WTC11 (cell line): ENCODE measurements around the gene BNC1. TPM values are rescaled to one million over a fixed set of nuclear protein-coding genes. Genes with fewer than 3 reads are reported as not detected.

Experiments
- ATAC-seq: fragments of 200-7000 bp; cut with Tn5 transposase; 2 replicates; pipeline ENCODE4 v1.10.0; 2021; ENCODE audit warnings: mild to moderate bottlenecking, moderate library complexity
- CTCF ChIA-PET: fragments of 300-600 bp; sonication (Branson Sonifier 250); formaldehyde crosslinking; loops from one replicate; lab custom pipeline; 2021; ENCODE audit warnings: antibody characterized with exemption; lab: Charles Lee
- POLR2A ChIA-PET: fragments of 350-600 bp; sonication (Branson Sonifier 250); formaldehyde crosslinking; loops from one replicate; lab custom pipeline; 2021; ENCODE audit warnings: antibody characterized with exemption; lab: Charles Lee
- DNase-seq: peaks from one replicate; pipeline ENCODE4 v3.0.0; 2021; ENCODE audit warnings: low spot score
- H3K27ac Mint-ChIP-seq: 2 replicates; pipeline ENCODE4 v1.8.0; 2021; ENCODE audit warnings: mixed read lengths
- H3K27me3 Mint-ChIP-seq: 2 replicates; pipeline ENCODE4 v1.8.0; 2021; ENCODE audit warnings: low read depth, mild to moderate bottlenecking, moderate library complexity, mixed read lengths
- H3K36me3 Mint-ChIP-seq: 2 replicates; pipeline ENCODE4 v1.8.0; 2021; ENCODE audit warnings: mixed read lengths
- H3K4me1 Mint-ChIP-seq: 2 replicates; pipeline ENCODE4 v1.8.0; 2022; ENCODE audit warnings: mixed read lengths
- H3K4me3 Mint-ChIP-seq: 2 replicates; pipeline ENCODE4 v1.8.0; 2021; ENCODE audit warnings: mild to moderate bottlenecking, moderate library complexity, mixed read lengths
- H3K9me3 Mint-ChIP-seq: 2 replicates; pipeline ENCODE4 v1.8.0; 2021; ENCODE audit warnings: mixed read lengths
- AR ChIP-seq: fragments of 250-450 bp; sonication (Bioruptor Pico); IDR thresholded peaks from 2 replicates; pipeline ENCODE4 v1.9.0; 2021; ENCODE audit warnings: mild to moderate bottlenecking
- ATF2 ChIP-seq: sonication (generic); formaldehyde crosslinking; IDR thresholded peaks from 2 replicates; pipeline ENCODE4 v1.8.1; 2022; ENCODE audit warnings: low read depth, missing genetic modification reagents, borderline replicate concordance
- ATF3 ChIP-seq: sonication (generic); formaldehyde crosslinking; conservative IDR thresholded peaks from 2 replicates; pipeline ENCODE4 v1.8.1; 2022; ENCODE audit warnings: mild to moderate bottlenecking, missing genetic modification reagents
- ATF6 ChIP-seq: sonication (generic); formaldehyde crosslinking; IDR thresholded peaks from 2 replicates; pipeline ENCODE4 v1.8.1; 2023; ENCODE audit warnings: mild to moderate bottlenecking, missing genetic modification reagents
- CREB1 ChIP-seq: sonication (generic); formaldehyde crosslinking; IDR thresholded peaks from 2 replicates; pipeline ENCODE4 v1.8.0; 2023; ENCODE audit warnings: mild to moderate bottlenecking, missing genetic modification reagents
- CREM ChIP-seq: sonication (generic); formaldehyde crosslinking; IDR thresholded peaks from 2 replicates; pipeline ENCODE4 v1.8.1; 2022; ENCODE audit warnings: mild to moderate bottlenecking, missing genetic modification reagents, moderate library complexity
- E2F1 ChIP-seq: sonication (generic); formaldehyde crosslinking; IDR thresholded peaks from 2 replicates; pipeline ENCODE4 v1.8.0; 2022; ENCODE audit warnings: mild to moderate bottlenecking, missing genetic modification reagents
- ELF4 ChIP-seq: sonication (generic); formaldehyde crosslinking; IDR thresholded peaks from 2 replicates; pipeline ENCODE4 v1.8.1; 2022; ENCODE audit warnings: low read depth, mild to moderate bottlenecking, moderate library complexity, missing genetic modification reagents
- EMX1 ChIP-seq: fragments of 250-450 bp; sonication (Bioruptor Pico); IDR thresholded peaks from 2 replicates; pipeline ENCODE4 v1.8.0; 2021; ENCODE audit warnings: mild to moderate bottlenecking
- ERG ChIP-seq: fragments of 250-450 bp; sonication (Bioruptor Pico); IDR thresholded peaks from 2 replicates; pipeline ENCODE4 v1.8.0; 2021; ENCODE audit warnings: mild to moderate bottlenecking
- ETV6 ChIP-seq: sonication (generic); formaldehyde crosslinking; IDR thresholded peaks from 2 replicates; pipeline ENCODE4 v1.8.1; 2022; ENCODE audit warnings: mild to moderate bottlenecking, missing genetic modification reagents
- FOXK1 ChIP-seq: sonication (generic); formaldehyde crosslinking; IDR thresholded peaks from 2 replicates; pipeline ENCODE4 v1.8.0; 2022; ENCODE audit warnings: mild to moderate bottlenecking, moderate library complexity, missing genetic modification reagents
- FOXP1 ChIP-seq: sonication (generic); formaldehyde crosslinking; IDR thresholded peaks from 2 replicates; pipeline ENCODE4 v1.8.0; 2022; ENCODE audit warnings: missing genetic modification reagents, mild to moderate bottlenecking, moderate library complexity, borderline replicate concordance
- GRHL2 ChIP-seq: fragments of 250-450 bp; sonication (Bioruptor Pico); IDR thresholded peaks from 2 replicates; pipeline ENCODE4 v1.8.0; 2022; ENCODE audit warnings: mild to moderate bottlenecking, moderate library complexity; ENCODE audit not compliant: insufficient replicate concordance, severe bottlenecking
- HMGA2 ChIP-seq: fragments of 250-450 bp; sonication (Bioruptor Pico); IDR thresholded peaks from 2 replicates; pipeline ENCODE4 v1.4.0; 2021; ENCODE audit warnings: mild to moderate bottlenecking, moderate library complexity
- JUN ChIP-seq: sonication (generic); formaldehyde crosslinking; IDR thresholded peaks from 2 replicates; pipeline ENCODE4 v1.8.0; 2023; ENCODE audit warnings: mild to moderate bottlenecking, missing genetic modification reagents
- MXD4 ChIP-seq: fragments of 250-450 bp; sonication (Bioruptor Pico); IDR thresholded peaks from 2 replicates; pipeline ENCODE4 v1.8.0; 2021; ENCODE audit warnings: mild to moderate bottlenecking, moderate library complexity, borderline replicate concordance
- NFE2L1 ChIP-seq: sonication (generic); formaldehyde crosslinking; IDR thresholded peaks from 2 replicates; pipeline ENCODE4 v1.8.1; 2023; ENCODE audit warnings: missing genetic modification reagents
- NFYB ChIP-seq: sonication (generic); formaldehyde crosslinking; conservative IDR thresholded peaks from 2 replicates; pipeline ENCODE4 v1.8.0; 2022; ENCODE audit warnings: low read depth, missing genetic modification reagents
- NR3C1 ChIP-seq: sonication (generic); formaldehyde crosslinking; conservative IDR thresholded peaks from 2 replicates; pipeline ENCODE4 v1.8.1; 2023; ENCODE audit warnings: low read depth, mild to moderate bottlenecking, missing genetic modification reagents
- PREB ChIP-seq: sonication (generic); formaldehyde crosslinking; IDR thresholded peaks from 2 replicates; pipeline ENCODE4 v1.8.1; 2022; ENCODE audit warnings: mild to moderate bottlenecking, missing genetic modification reagents, moderate library complexity, borderline replicate concordance
- RELA ChIP-seq: sonication (generic); formaldehyde crosslinking; IDR thresholded peaks from 2 replicates; pipeline ENCODE4 v1.8.1; 2022; ENCODE audit warnings: missing genetic modification reagents, mild to moderate bottlenecking, borderline replicate concordance
- SMAD3 ChIP-seq: sonication (generic); formaldehyde crosslinking; IDR thresholded peaks from 2 replicates; pipeline ENCODE4 v1.8.0; 2022; ENCODE audit warnings: missing genetic modification reagents, mild to moderate bottlenecking, borderline replicate concordance
- SOX15 ChIP-seq: fragments of 250-450 bp; sonication (Bioruptor Pico); IDR thresholded peaks from 2 replicates; pipeline ENCODE4 v1.9.0; 2021; ENCODE audit warnings: mild to moderate bottlenecking
- TEAD4 ChIP-seq: sonication (generic); formaldehyde crosslinking; IDR thresholded peaks from 2 replicates; pipeline ENCODE4 v1.8.0; 2022; ENCODE audit warnings: mild to moderate bottlenecking, missing genetic modification reagents
- ZMAT4 ChIP-seq: fragments of 250-450 bp; sonication (Bioruptor Pico); IDR thresholded peaks from 2 replicates; pipeline ENCODE4 v1.9.0; 2021; ENCODE audit warnings: mild to moderate bottlenecking
- ZNF219 ChIP-seq: sonication (generic); formaldehyde crosslinking; IDR thresholded peaks from 2 replicates; pipeline ENCODE4 v1.8.0; 2023; ENCODE audit warnings: missing genetic modification reagents, mild to moderate bottlenecking, borderline replicate concordance
- ZNF671 ChIP-seq: fragments of 250-450 bp; sonication (Bioruptor Pico); IDR thresholded peaks from 2 replicates; pipeline ENCODE4 v1.8.0; 2021; ENCODE audit warnings: mild to moderate bottlenecking
- total RNA-seq: library from RNA; stranded (reverse); gene quantifications from 3 replicates; pipeline ENCODE4 v1.2.3, GENCODE V29; 2021

The BNC1 gene
- total RNA-seq, 1 experiment from 2014 or later = 0.11 TPM

- CTCF ChIA-PET = no interaction called here
- ATAC-seq = no peak
- POLR2A ChIA-PET = no interaction called here
- peaks cover 13% of the 10 kb centered on the region for H3K4me1 Mint-ChIP-seq
- H3K9me3 Mint-ChIP-seq = peaks cover 11% of the 10 kb centered on the region
- no peak overlapping the region for H3K27ac Mint-ChIP-seq
- no peak for DNase-seq
- no peaks in the 10 kb centered on the region for H3K36me3 Mint-ChIP-seq
- no peak for TF ChIP-seq CREB1
- TF ChIP-seq NR3C1 (CRISPR knock-in tag) = no peak
- no peak for TF ChIP-seq FOXK1 (CRISPR knock-in tag)
- no peak for TF ChIP-seq ZNF219 (CRISPR knock-in tag)
- no peak for TF ChIP-seq ZMAT4 (CRISPR knock-in tag)
- no peak for TF ChIP-seq NFYB (CRISPR knock-in tag)
- no peak for TF ChIP-seq PREB
- no peak for TF ChIP-seq TEAD4 (CRISPR knock-in tag)
- no peak for TF ChIP-seq ERG (CRISPR knock-in tag)
- TF ChIP-seq ATF6 (CRISPR knock-in tag) = no peak
- TF ChIP-seq SOX15 (CRISPR knock-in tag) = no peak
- no peak for TF ChIP-seq ZNF671 (CRISPR knock-in tag)
- TF ChIP-seq AR (CRISPR knock-in tag) = no peak
- TF ChIP-seq NFE2L1 (CRISPR knock-in tag) = no peak
- no peak for TF ChIP-seq SMAD3 (CRISPR knock-in tag)
- no peak for TF ChIP-seq ELF4 (CRISPR knock-in tag)
- no peak for TF ChIP-seq RELA (CRISPR knock-in tag)
- no peak for TF ChIP-seq HMGA2
- TF ChIP-seq ETV6 (CRISPR knock-in tag) = no peak
- H3K27me3 Mint-ChIP-seq = peaks cover 3% of the 10 kb centered on the region
- no peak overlapping the region for H3K4me3 Mint-ChIP-seq
Observed at GRCh38 chr15:83300826-83301225, 16.4 kb upstream of the BNC1 start.

GRCh38 chr15:83299462-83299861, 15.0 kb upstream of the BNC1 start:
- no peaks in the 10 kb centered on the region; the same call in 1 of the 2 replicates for H3K27me3 Mint-ChIP-seq
- POLR2A ChIA-PET = interaction anchor here (1.5 kb wide), 1 partner anchor 11 kb away, joined by 3 read pairs; no protein-coding TSS in a partner anchor
- no peak for DNase-seq
- no peak for TF ChIP-seq EMX1 (CRISPR knock-in tag)
- no peak for TF ChIP-seq HMGA2
- no peak for TF ChIP-seq CREM (CRISPR knock-in tag)
- TF ChIP-seq FOXP1 = no peak
- TF ChIP-seq MXD4 = no peak
- no peak for TF ChIP-seq JUN
- no peak for TF ChIP-seq GRHL2
- TF ChIP-seq ATF3 (CRISPR knock-in tag) = no peak
- no peak for TF ChIP-seq ATF2 (CRISPR knock-in tag)
- TF ChIP-seq E2F1 = no peak

More at GRCh38 chr15:83299462-83299861, 15.0 kb upstream of the BNC1 start:
- Mint-ChIP-seq H3K4me3 (no peak overlapping the region), H3K4me1 (peaks cover 2% of the 10 kb centered on the region; the same call in 1 of the 2 replicates), H3K9me3 (peaks cover 14% of the 10 kb centered on the region), H3K27ac (no peak overlapping the region), H3K36me3 (no peaks in the 10 kb centered on the region)
- CTCF ChIA-PET = no interaction called here
- peak; percentile 36; the same call in 1 of the 2 replicates for ATAC-seq
